Esophagus muscularis mucosa (tissue), 4 donors: Measurements from ENCODE around the gene ZNF786.

ENCODE experiments used
- CTCF ChIP-seq, 3 experiments: fragments of 200-600 bp in 2 of 3; fragments of 450-650 bp in 1 of 3; sonication (generic) in 2 of 3; IDR thresholded peaks; one replicate each; pipeline ENCODE4 v1.5.1; 2017 to 2019; ENCODE audit warnings: antibody characterized with exemption in 3 of 3, mild to moderate bottlenecking in 2 of 3, moderate library complexity in 1 of 3
- EP300 ChIP-seq: sonication (generic); formaldehyde crosslinking; IDR thresholded peaks from one replicate; pipeline ENCODE4 v1.6.1; 2017; ENCODE audit warnings: antibody characterized with exemption
- POLR2A ChIP-seq: fragments of 450-650 bp; IDR thresholded peaks from one replicate; pipeline ENCODE4 v1.6.1; 2017; ENCODE audit warnings: antibody characterized with exemption, moderate library complexity, mild to moderate bottlenecking, low read depth
- POLR2AphosphoS5 ChIP-seq, 2 donors: sonication (generic); formaldehyde crosslinking; IDR thresholded peaks; one replicate each; pipeline ENCODE4 v1.6.1; 2017; ENCODE audit warnings: antibody characterized with exemption in 2 of 2

- TF ChIP-seq CTCF (IDR thresholded peaks at IDR 0.05): no peak
- no peak for TF ChIP-seq POLR2A
- TF ChIP-seq POLR2AphosphoS5 (IDR thresholded peaks at IDR 0.05): no peak
- no peak for TF ChIP-seq EP300
Measured at GRCh38 chr7:149021725-149022062, 68.8 kb downstream of the ZNF786 start.
